C4-2B (cell line): Measurements from ENCODE around the gene GLA.

Experiments used
- CTCF ChIP-seq: fragments of 450-650 bp; conservative IDR thresholded peaks from 2 replicates; pipeline ENCODE4 v1.5.1; 2017; ENCODE audit warnings: mild to moderate bottlenecking
- ZFX ChIP-seq: fragments of 450-650 bp; IDR thresholded peaks from 2 replicates; pipeline ENCODE4 v1.6.1; 2017

GRCh38 chrX:101393530-101394305 lies 14.0 kb downstream of the GLA start:
- TF ChIP-seq CTCF = no peak
- no peak for TF ChIP-seq ZFX
